Measurements from ENCODE around the gene TXNRD1.

Gene TXNRD1

GRCh38 chr12:104306943-104307654 is 91.5 kb downstream of the TXNRD1 start:
- Histone ChIP-seq H3K4me2 (ENCODE audit: low read length) (no peak overlapping the region), H3K27me3 (ENCODE audit: insufficient read depth, low read length) (no peaks in the 10 kb centered on the region), H3K4ac (ENCODE audit: low read depth, low read length) (no peak overlapping the region), H4K91ac (ENCODE audit: low read depth, low read length) (no peak overlapping the region), H3K79me1 (ENCODE audit: low read length) (peaks cover 2% of the 10 kb centered on the region), H4K12ac (ENCODE audit: low read depth, low read length) (no peak overlapping the region), H2BK5ac (ENCODE audit: low read depth, low read length, poor library complexity) (no peak overlapping the region), H3K9ac (ENCODE audit: low read length) (no peak overlapping the region), H4K8ac (ENCODE audit: low read depth, low read length) (no peak overlapping the region), H2AK5ac (ENCODE audit: low read length) (no peak overlapping the region), H3K36me3 (ENCODE audit: control insufficient read depth in 1 of 2, insufficient read depth in 2 of 2, low read length in 2 of 2) (peaks cover 6% of the 10 kb centered on the region in 2 experiments), H3K4me1 (ENCODE audit: control insufficient read depth in 1 of 2, insufficient read depth in 2 of 2, low read length in 2 of 2) (peaks cover 6% of the 10 kb centered on the region in 2 experiments), H2BK12ac (ENCODE audit: low read length) (no peak overlapping the region), H2BK120ac (ENCODE audit: insufficient read depth, low read length, poor library complexity) (no peak overlapping the region), H3K79me2 (ENCODE audit: control insufficient read depth, insufficient read depth, low read length, poor library complexity) (peaks cover 4% of the 10 kb centered on the region), H3K4me3 (ENCODE audit: low read depth, low read length) (no peak overlapping the region), H3K14ac (ENCODE audit: low read length) (no peak overlapping the region), H3K23ac (ENCODE audit: low read length) (no peak overlapping the region), H2AFZ (ENCODE audit: insufficient read depth, low read length, poor library complexity) (no peak overlapping the region), H3K18ac (ENCODE audit: low read length) (no peak overlapping the region), H3K9me3 (ENCODE audit: insufficient read depth, low read depth, low read length) (no peaks in the 10 kb centered on the region), H3K27ac (ENCODE audit: low read depth, low read length) (no peak overlapping the region)
- WGBS (ENCODE audit: extremely low coverage, insufficient coverage, insufficient read length): no CpG with 5 or more reads among the region's 6 CpGs
- no peak for DNase-seq

- no peak overlapping the region for H2BK120ac ChIP-seq (ENCODE audit: insufficient read depth, low read length, poor library complexity)
- no peak overlapping the region for H4K12ac ChIP-seq (ENCODE audit: low read depth, low read length)
- H2AFZ ChIP-seq (ENCODE audit: insufficient read depth, low read length, poor library complexity): no peak overlapping the region
- H2BK12ac ChIP-seq (ENCODE audit: low read length): no peak overlapping the region
- H3K79me1 ChIP-seq (ENCODE audit: low read length): peaks cover 2% of the 10 kb centered on the region
- H3K4me1 ChIP-seq (ENCODE audit: control insufficient read depth in 1 of 2, insufficient read depth in 2 of 2, low read length in 2 of 2): peaks cover 6% of the 10 kb centered on the region in 2 experiments
- DNase-seq: no peak
- H4K8ac ChIP-seq (ENCODE audit: low read depth, low read length): no peak overlapping the region
- H3K9me3 ChIP-seq (ENCODE audit: insufficient read depth, low read depth, low read length): no peaks in the 10 kb centered on the region
- no peak overlapping the region for H3K27ac ChIP-seq (ENCODE audit: low read depth, low read length)
- peaks cover 6% of the 10 kb centered on the region in 2 experiments for H3K36me3 ChIP-seq (ENCODE audit: control insufficient read depth in 1 of 2, insufficient read depth in 2 of 2, low read length in 2 of 2)
- H3K14ac ChIP-seq (ENCODE audit: low read length): no peak overlapping the region
- peaks cover 4% of the 10 kb centered on the region for H3K79me2 ChIP-seq (ENCODE audit: control insufficient read depth, insufficient read depth, low read length, poor library complexity)
- H4K91ac ChIP-seq (ENCODE audit: low read depth, low read length): no peak overlapping the region
- H3K4me3 ChIP-seq (ENCODE audit: low read depth, low read length): no peak overlapping the region
- H3K23ac ChIP-seq (ENCODE audit: low read length): no peak overlapping the region
- H3K4ac ChIP-seq (ENCODE audit: low read depth, low read length): no peak overlapping the region
- H3K27me3 ChIP-seq (ENCODE audit: insufficient read depth, low read length): no peaks in the 10 kb centered on the region
- H2BK5ac ChIP-seq (ENCODE audit: low read depth, low read length, poor library complexity): no peak overlapping the region
- no peak overlapping the region for H3K18ac ChIP-seq (ENCODE audit: low read length)
- H3K4me2 ChIP-seq (ENCODE audit: low read length): no peak overlapping the region
- no peak overlapping the region for H2AK5ac ChIP-seq (ENCODE audit: low read length)
- no peak overlapping the region for H3K9ac ChIP-seq (ENCODE audit: low read length)
Observed at GRCh38 chr12:104307655-104308000, 92.0 kb downstream of the TXNRD1 start.

- H3K27ac ChIP-seq (ENCODE audit: low read depth, low read length): no peak overlapping the region
- no peak overlapping the region for H3K9ac ChIP-seq (ENCODE audit: low read length)
- DNase-seq: no peak
- no peak overlapping the region for H2BK5ac ChIP-seq (ENCODE audit: low read depth, low read length, poor library complexity)
- H4K91ac ChIP-seq (ENCODE audit: low read depth, low read length): no peak overlapping the region
- no peak overlapping the region for H3K4me3 ChIP-seq (ENCODE audit: low read depth, low read length)
- H3K79me1 ChIP-seq (ENCODE audit: low read length): no peaks in the 10 kb centered on the region
- no peak overlapping the region for H3K18ac ChIP-seq (ENCODE audit: low read length)
- no peak overlapping the region for H2AK5ac ChIP-seq (ENCODE audit: low read length)
- no peak overlapping the region for H2AFZ ChIP-seq (ENCODE audit: insufficient read depth, low read length, poor library complexity)
- no CpG with 5 or more reads among the region's 4 CpGs for WGBS (ENCODE audit: extremely low coverage, insufficient coverage, insufficient read length)
- no peak overlapping the region for H3K14ac ChIP-seq (ENCODE audit: low read length)
- no peak overlapping the region for H4K8ac ChIP-seq (ENCODE audit: low read depth, low read length)
- H3K79me2 ChIP-seq (ENCODE audit: control insufficient read depth, insufficient read depth, low read length, poor library complexity): no peaks in the 10 kb centered on the region
- H4K12ac ChIP-seq (ENCODE audit: low read depth, low read length): no peak overlapping the region
- H3K4ac ChIP-seq (ENCODE audit: low read depth, low read length): no peak overlapping the region
- H3K23ac ChIP-seq (ENCODE audit: low read length): no peak overlapping the region
- H3K4me2 ChIP-seq (ENCODE audit: low read length): no peak overlapping the region
- no peak overlapping the region for H2BK12ac ChIP-seq (ENCODE audit: low read length)
- H2BK120ac ChIP-seq (ENCODE audit: insufficient read depth, low read length, poor library complexity): no peak overlapping the region
- no peaks in the 10 kb centered on the region for H3K4me1 ChIP-seq (ENCODE audit: control insufficient read depth in 1 of 2, insufficient read depth in 2 of 2, low read length in 2 of 2)
- no peaks in the 10 kb centered on the region for H3K27me3 ChIP-seq (ENCODE audit: insufficient read depth, low read length)
- no peaks in the 10 kb centered on the region for H3K9me3 ChIP-seq (ENCODE audit: insufficient read depth, low read depth, low read length)
- H3K36me3 ChIP-seq (ENCODE audit: control insufficient read depth in 1 of 2, insufficient read depth in 2 of 2, low read length in 2 of 2): peaks cover 6 to 11% of the 10 kb centered on the region in 2 experiments
Observed at GRCh38 chr12:104309446-104309993, 93.9 kb downstream of the TXNRD1 start.

GRCh38 chr12:104310751-104311633 is 95.4 kb downstream of the TXNRD1 start:
- Histone ChIP-seq H3K4me3 (ENCODE audit: low read depth, low read length) (no peak overlapping the region), H3K79me2 (ENCODE audit: control insufficient read depth, insufficient read depth, low read length, poor library complexity) (no peaks in the 10 kb centered on the region), H3K18ac (ENCODE audit: low read length) (no peak overlapping the region), H2AFZ (ENCODE audit: insufficient read depth, low read length, poor library complexity) (no peak overlapping the region), H3K23ac (ENCODE audit: low read length) (no peak overlapping the region), H3K27ac (ENCODE audit: low read depth, low read length) (no peak overlapping the region), H2AK5ac (ENCODE audit: low read length) (no peak overlapping the region), H3K14ac (ENCODE audit: low read length) (no peak overlapping the region), H3K9me3 (ENCODE audit: insufficient read depth, low read depth, low read length) (no peaks in the 10 kb centered on the region), H2BK12ac (ENCODE audit: low read length) (no peak overlapping the region), H3K79me1 (ENCODE audit: low read length) (no peaks in the 10 kb centered on the region), H2BK120ac (ENCODE audit: insufficient read depth, low read length, poor library complexity) (no peak overlapping the region), H3K27me3 (ENCODE audit: insufficient read depth, low read length) (no peaks in the 10 kb centered on the region), H4K91ac (ENCODE audit: low read depth, low read length) (no peak overlapping the region), H3K36me3 (ENCODE audit: control insufficient read depth in 1 of 2, insufficient read depth in 2 of 2, low read length in 2 of 2) (peaks cover 9 to 18% of the 10 kb centered on the region in 2 experiments), H3K4ac (ENCODE audit: low read depth, low read length) (no peak overlapping the region), H3K4me1 (ENCODE audit: control insufficient read depth in 1 of 2, insufficient read depth in 2 of 2, low read length in 2 of 2) (no peaks in the 10 kb centered on the region), H2BK5ac (ENCODE audit: low read depth, low read length, poor library complexity) (no peak overlapping the region), H3K4me2 (ENCODE audit: low read length) (no peak overlapping the region), H4K8ac (ENCODE audit: low read depth, low read length) (no peak overlapping the region), H4K12ac (ENCODE audit: low read depth, low read length) (no peak overlapping the region), H3K9ac (ENCODE audit: low read length) (no peak overlapping the region)
- DNase-seq: no peak
- WGBS (ENCODE audit: extremely low coverage, insufficient coverage, insufficient read length): no CpG with 5 or more reads among the region's 5 CpGs

Measured in trophoblast cell (in vitro differentiated cells and primary cell).